Measurements from ENCODE around the gene MATK.
"Not testable (repeated sequence)": the region's sequence is repeated elsewhere in the genome, so short reads cannot be mapped to it uniquely, and the experiment has no call there.

The MATK gene

DNA sequence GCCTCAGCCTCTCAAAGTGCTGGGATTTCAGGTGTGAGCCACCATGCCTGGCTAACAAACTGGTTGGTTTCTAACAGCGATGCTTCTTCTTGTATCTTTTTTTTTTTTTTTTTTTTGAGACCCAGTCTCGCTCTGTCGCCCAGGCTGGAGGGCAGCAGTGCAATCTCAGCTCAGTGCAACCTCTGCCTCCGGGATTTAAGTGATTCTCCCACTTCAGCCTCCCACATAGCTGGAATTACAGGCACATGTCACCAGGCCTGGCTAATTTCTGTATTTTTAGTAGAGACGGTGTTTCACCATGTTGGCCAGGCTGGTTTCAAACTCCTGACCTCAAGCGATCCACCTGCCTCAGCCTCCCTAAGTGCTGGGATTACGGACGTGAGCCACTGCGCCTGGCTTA lies 30.0 kb upstream of the MATK start:
- not testable (repeated sequence) for DNase-seq

DNA sequence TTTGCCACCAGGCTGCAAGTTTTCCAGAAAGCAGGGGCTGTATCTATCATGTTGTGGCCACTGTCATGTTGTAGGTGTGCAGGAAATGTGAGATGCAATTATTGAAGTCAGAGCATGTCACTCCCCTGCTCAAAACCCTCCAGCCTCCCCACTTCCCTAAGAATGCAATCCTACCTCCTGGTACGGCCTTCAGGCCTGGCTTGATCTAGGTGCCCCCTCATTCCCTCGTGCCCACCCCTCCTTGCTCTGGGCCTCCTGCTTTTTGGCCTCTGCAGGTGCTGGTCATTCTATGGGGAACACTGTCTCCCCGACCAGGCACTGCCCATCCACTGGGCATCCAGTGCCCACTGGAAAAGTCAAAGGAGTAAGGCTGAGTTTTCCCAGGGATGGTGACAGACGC lies 28.5 kb upstream of the MATK start:
- no peak for DNase-seq

DNA sequence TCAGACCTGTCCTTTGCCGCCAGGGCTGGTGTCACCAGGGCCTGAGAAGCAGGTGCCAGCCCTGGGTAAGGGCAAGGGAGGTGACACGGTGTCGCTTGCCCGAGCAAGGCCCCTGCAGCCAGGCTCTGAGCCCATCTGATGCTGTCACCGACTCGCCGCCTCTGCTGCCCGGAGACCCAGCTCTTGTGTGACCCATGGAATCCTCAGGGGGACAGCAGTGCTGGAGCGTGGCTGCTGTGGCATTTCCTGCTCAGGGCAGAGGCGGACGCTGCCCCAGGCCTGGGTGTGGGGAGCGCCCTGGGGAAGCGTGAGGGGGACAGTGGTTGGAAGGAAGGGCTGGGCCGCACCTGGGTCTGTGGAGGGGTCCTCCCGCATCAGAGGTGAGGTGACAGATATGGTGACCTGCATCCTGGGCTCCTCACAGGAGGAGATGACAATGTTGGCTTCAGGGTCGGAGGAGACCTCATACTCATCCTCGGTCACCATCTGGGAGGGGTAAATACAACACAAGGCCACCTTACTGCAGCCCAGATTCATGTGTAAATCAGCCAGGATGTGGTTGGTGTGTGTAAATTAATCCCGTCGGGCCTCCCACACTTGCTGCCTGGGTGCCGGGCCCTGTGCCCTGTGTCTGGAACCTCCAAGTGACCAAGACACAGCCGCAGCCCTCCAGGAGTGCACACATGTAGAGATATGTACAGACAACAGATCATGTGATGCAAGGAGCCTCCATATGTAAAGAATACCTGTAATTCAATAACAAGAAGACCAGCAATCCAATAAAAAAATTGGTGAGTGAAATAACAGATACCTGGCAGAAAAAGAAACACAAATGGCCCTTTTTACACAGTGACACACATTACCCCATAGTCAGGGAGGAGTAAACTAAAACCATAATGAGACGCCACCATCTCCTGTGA lies 27.6 kb upstream of the MATK start:
- peak in 1 of 2 experiments; percentile 28 for DNase-seq

DNA sequence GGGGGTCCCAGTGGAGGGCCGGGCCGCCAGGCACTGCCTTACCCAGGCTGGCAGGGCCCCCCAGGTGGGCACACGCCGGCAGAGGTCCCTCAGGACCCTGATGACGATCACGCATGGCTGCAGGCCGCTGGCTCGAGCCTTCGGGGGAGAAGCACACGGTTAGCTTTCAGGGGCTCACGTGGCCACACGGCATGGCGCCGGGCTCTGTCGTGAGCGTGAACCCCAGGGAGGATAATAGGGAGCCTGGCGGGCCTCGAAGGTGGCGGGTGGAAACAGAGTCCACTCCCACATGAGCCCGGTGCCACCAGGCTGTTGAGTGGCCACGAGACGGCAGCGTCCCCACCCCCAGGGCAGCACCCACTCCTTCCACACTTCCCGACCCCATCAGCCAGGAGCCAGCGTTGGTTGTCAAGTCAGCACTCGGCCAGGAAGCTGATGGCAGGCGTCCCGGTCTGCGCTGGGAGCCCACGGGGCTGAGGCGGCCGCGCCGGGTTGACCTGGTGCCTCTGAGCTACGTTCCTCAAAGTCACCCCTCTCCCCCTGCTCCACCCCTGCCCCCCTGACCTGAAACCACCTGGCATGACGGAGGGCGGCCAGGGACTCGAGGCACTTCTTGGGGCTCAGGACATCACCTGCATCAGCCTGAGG lies 24.7 kb upstream of the MATK start:
- DNase-seq: no peak

DNA sequence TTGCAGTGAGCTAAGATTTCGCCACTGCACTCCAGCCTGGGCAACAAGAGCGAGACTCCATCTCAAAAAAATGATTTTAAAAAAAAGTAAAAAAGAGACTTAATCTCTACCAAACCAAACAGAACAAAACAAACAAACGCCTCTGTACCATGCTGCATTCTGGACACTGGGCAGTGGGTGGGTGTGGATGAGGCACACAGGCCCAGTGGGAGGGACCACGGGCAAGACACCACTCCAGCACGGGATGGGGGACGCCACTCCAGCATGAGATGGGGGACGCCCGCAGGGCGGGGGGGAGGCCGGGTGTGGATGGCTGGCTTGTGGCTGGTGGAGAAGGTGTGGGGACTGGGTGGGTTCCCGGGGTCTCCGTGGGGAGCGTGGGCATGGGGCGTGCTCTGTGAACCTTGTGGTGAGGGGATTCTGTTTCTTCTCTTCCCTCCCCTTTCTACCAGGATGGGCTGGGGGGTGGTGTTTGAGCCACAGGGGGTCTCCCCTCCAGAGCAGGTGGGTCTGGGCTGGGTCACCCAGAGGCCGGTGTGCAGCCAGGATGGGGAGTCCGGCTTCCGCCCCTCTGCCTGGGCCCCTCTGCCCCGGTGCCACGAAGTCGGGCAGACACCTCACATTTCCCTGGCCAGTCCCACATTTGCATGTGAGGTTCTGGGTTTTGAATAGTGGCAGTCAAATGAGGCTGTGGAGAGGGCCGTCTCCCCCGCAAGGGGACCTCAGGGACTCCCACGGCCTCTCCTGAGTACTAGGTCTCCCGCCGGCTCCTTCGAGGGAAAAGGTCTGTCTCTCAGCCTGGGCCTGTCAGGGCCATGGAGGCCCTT lies 23.9 kb upstream of the MATK start:
- no peak for DNase-seq

DNA sequence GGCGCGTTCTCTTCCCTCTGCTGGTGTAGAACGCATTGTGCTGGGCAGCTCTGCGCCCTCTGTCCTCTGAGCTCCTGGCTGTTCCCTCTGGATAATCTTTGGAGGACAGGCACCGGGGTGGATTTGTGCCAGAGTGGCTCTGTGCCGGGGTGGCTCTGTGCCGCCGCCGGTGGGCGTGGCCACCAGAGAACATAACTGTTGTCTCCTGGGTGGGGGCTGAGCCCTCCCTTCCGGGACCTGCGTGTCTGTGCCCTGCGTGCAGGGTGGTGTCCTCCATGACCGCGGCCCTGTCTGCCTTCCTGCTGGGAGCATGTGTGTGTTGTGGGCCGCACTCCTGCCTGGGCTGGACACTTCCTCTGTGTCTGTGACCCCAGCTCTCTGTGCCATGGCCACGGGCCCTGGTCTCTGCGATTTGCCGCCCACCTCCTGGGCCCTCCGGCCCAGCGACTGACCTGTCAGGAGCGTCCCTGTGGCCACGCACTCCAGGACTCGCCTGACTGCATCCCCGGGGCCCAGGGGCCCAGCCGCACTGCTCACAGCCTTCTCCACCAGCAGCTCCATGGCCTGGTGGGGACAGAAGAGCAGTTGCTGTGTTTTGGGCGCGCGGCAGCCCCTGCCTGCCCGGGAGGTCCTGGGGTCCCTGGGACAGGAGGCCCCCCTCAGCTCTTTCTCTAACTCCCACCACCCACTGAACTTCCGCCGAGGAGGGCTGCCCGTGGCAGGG lies 22.4 kb upstream of the MATK start:
- no peak for DNase-seq

DNA sequence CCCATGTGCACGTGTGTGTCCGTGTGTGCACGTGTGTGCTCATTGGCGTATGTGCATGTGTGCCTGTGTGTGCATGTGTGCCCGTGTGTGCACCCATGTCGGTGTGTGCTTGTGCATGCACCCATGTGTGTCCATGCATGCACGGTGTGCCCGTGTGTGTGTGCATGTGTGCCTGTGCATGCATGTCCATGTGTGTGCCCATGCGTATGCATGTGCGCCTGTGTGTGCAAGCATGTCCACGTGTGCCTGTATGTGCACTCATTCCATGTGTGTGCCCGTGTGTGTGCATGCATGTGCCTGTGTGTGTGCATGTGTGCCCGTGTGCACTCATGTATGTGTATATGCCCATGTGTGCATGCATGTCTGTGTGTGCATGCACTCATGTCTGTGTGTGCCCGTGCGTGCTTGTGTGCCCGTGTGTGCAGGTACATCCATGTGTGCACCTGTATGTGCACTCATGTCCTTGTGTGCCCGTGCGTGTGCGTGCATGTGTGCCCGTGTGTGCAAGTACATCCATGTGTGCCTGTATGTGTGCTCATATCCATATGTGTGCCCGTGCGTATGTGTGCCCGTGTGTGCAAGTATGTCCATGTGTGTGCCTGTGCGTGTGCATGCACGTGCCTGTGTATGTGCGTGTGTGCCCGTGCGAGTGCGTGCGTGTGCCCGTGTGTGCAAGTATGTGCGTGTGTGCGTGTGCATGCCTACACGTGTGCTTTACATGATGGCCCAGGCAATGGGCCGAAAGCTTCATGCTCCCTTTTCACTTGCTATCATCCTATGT lies 21.6 kb upstream of the MATK start:
- DNase-seq: no peak

DNA sequence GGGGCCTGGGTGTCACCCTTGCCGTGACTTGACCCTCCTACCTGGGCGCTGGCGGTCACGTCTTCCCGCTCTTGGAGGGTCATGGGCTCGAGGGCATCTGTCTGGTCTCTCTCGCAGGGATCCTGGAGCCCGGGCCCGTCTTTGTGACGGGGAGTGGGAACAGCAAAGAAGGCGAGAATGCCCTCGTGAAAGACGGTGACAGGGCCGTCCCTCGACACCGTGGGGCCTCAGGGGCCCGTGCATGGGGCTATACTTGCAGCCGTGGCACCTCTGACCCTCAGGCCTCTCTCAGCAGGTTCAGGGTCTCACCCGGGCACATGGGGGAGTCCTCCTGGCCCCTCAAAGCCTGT lies 20.9 kb upstream of the MATK start:
- no peak for DNase-seq

DNA sequence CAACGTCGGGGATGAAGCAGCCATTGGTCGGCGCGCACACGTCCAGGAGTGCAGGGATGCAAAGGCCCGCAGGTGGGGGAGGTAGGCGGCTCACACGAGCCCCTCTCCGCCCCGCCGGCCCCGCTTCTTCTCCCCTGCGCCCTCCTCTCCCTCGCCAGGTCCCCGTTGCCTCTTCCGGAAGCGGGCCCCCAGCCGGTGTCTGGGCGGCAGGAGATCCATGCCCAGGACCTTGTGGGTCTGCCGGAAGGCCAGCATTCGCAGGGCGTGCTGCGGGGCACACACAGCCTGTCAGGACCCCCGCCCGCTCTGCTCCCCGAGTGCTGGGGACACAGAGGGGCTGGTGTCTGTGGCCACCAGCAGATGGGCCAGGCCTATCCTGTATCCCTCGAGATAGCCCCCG lies 19.7 kb upstream of the MATK start:
- no peak for DNase-seq

DNA sequence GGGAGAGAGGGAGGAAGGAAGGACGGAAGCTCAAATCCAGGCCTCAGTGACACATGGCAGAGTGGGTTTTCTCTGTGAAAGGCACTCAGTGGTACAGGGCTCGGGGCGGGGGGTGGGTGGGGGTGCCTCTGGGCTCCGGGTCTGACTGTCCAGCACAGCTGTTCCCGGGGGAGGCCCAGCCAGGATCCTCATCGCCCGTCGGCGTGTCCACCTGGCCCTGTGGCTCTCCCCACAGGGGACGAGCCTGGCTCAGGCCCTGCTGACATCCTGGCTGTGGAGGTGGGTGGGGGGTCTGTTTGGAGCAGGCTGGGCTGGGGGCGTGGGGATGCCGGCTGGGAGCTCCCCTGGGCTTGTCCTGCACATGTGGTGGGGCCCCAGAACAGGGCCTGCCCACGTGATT lies 18.2 kb upstream of the MATK start:
- no peak for DNase-seq

DNA sequence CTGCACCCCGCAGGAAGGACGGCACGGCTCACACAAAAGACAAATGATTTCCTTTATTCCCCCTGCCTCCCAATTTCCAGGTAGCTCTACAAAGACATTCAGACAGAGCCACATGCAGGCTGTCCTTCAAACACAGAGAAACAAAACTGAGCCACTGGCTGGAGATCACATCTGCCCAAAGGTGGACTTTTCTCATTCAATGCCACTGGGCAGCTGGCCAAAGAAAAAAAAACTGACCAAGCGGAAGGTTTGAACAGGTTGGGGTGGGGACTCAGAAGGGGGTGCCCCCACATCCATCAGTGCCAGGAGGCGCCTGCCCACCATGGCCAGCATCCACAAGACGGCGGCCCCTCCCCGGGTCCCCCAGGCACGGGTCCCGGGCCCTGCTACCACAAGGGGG lies 17.8 kb upstream of the MATK start:
- DNase-seq: no peak

DNA sequence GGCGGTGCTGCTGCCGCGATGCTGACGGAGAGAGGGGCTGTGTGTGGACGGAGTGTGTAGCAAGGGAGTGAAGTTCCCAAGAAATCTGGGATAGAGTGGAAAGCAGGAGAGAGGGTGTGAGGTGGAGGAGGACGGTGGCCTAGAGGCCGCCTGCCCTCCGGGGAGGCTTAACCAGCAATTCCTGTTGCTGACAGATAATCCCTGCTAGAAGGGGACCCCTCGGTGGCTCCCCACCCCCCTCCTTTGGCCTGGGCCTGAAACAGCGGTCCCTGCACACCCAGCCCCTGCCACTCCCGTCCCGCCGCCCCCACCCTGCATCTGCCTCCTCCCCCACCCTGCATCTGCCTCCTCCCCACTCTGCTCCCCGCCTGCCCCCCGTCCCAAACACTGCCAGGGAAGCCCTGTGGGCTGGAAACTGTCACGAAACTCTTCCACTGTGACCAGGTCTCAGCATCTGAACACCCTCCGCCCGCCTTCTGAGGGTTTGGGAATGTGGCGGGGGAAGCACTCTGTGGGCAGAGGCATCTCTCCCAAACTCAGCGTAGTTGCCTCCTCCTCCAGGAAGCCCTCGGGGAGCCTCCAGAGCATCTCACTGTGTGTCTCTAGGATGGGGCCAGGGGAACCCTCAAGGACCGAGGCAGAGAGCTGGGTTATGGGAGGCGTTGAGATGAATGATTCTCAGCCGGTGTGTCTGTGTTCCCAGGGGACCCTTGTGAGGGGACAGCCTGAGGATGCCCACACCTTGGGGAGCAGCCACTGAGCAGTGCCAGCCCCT lies 17.1 kb upstream of the MATK start:
- DNase-seq: no peak

DNA sequence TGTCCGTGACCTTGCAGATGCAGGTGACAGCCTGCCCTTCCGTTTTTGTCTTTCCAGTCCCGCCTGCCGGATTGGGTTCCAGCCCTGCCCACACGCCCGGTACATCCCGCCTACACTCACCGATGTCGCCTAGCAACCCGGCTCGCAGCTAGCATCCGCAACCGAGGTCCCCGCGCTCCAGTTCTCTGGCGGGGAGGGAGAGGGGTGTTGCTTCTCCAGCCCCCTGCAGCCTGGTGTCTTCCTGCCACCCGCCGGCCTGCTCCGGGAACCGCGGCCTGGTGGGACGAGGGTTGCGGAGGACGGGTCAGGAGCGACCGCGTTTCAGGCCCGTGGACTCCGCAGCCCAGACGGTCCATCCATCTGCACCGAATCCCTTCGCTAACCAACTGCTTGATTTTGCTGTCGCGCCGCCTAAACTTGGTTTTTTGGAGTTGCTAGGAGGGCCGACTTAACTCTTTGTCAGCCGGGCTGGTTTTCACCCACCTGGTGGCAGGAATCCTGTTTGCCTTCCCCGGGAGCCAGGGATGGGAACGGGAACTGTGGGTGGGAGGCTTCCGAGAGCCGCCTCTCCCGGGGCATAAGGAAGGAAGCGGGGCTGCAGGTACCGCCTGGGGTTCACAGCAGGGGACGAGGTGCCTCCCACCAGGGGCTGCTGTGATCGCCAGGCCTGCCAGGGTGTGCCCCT lies 15.4 kb upstream of the MATK start:
- peak; percentile 55 to 59 for DNase-seq

DNA sequence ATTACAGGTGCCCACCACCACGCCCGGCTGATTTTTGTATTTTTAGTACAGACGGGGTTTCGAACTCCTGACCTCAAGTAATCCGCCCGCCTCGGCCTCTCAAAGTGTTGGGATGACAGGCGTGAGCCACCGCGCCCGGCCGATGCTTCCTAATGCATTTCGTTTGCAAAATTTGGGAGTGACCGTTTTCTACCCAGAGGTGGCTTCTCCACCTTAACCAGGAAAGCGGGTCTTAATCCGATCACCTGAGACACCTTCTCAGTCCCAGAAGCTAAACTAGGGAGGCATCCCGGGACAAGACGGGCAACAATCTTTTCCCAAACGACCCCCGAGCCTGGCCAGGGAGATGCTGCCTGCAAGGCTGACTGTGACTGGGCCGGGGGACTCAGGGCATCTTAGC lies 14.8 kb upstream of the MATK start:
- no peak for DNase-seq

DNA sequence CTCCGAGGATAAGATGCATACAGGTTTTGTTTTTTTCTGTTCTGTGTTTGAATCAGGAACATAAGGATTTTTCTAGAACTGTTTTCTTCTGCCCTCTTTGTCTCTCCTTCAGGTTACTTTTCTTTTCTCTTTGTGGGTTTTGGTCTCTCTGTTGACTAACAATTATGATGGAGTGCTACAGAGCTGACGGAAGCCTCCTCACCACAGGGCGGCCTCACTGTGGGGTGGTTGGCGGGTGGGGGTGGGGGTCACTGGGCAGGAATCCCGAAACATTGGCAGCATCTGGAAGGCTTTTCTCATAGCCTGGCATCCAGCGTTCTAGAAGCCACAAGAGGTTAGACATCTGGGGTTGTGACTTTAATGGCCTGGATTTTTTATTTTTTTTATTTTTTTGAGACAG lies 12.0 kb upstream of the MATK start:
- DNase-seq: no peak

DNA sequence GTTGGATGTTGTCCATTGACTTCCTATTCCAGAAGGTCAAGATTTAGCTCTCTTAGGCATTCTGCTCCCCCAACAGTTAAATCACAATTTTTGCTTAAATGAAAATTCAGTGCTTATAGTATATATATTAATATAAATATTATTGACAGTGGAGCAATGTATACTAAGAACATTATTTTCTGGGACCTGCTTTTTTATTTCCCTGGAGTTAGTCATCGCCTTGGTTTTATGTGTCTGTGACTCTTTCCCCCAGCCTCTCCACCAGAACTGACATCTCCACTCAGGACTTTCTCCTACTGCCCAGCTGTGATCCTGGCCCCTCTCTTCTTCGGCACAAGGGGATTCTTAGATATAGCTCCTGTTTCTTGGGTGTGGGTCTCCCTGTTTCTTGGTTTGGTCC lies 10.2 kb upstream of the MATK start:
- DNase-seq: no peak

DNA sequence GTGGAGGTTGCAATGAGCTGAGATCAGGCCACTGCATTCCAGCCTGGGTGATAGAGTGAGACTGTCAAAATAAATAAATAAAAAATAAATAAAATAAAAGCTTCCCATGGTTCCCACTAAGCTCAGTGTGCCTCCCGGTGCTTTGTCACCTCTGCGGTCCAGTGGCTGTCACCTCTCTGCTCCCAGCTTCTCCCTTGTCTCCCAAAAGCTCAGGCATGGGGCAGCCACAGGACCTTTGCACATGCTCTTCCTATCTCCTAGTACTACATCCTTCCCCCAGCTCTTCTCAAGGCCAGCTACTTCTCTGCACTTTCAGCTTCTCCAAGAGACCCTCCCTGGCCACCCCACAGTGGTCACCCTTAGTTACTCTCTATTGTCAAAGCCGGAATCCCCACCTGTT lies 7.6 kb upstream of the MATK start:
- no peak for DNase-seq

DNA sequence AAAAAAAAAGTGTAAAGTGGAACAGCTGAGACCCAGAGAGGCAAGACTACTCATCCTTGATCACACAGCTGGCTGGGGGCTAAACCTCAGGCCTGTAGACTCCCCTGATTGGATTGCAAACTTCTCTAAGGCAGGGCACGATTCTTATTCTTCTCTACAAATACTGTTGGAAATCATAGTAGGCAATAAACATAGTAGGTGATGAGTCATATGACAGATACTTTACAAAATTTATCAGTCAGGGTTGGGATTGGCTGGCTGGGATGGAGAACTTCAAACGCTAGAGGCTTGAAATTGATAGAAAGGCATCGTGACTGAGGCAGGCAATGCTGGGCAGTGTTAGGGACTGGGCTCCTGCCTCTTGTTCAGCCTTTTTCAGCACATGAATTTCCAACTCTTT lies 5.9 kb upstream of the MATK start:
- DNase-seq: no peak

DNA sequence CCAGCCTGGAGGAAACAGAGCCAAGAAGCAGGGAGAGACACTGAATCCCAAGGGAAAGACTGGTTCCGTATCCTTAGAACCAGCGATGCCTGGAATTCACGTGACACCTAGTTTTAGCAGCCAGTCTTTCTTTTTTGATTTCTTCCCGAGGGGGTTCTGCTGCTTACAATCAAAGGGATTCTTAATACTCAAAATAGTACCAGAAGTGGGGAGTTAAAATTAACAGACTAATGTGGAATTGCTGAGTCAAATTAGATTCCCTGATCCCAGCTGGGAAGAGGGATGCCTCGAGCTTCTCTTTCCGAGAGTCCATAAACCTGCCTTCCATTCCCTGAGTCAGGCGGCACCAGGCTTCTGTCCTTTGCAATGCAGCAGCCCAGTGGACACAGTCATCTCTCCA lies 4.8 kb upstream of the MATK start:
- DNase-seq: no peak

DNA sequence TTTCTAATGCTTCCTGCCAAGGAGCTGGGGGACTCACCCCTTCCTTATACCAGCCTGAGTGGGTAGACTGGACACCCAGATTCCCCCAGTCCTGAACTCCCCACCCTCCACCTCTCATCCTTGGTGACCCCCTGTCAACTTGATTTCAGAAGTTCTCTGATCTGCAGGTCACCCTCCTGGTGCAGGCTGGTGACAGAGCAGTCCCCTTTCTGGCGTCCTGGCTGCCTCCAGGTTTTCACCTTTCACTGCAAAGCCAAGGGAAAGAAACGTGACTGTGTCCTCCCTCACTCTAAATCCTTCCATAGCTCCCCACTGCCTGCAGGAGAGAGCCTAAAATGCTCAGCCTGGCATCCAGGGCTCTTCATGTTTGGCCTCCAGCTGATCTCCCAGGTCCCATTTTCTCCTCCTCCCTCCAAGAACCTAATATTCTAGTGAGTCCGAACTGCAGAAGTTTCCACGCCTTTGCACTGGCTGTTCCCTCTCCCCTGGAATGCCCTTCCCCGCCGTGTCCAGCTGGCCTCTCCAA lies 4.1 kb upstream of the MATK start:
- no peak for DNase-seq

All from activated CD4-positive, alpha-beta T cell treated with anti-CD3 and anti-CD28 coated beads, Interleukin-2, amount 50 U/mL, for 4 hours (primary cell).